PC-9 (cell line): Measurements from ENCODE around the gene SLC25A21. TPM values are rescaled to one million over a fixed set of nuclear protein-coding genes. Genes with fewer than 3 reads are reported as not detected.

Experiments
- BruUV-seq: library from RNA; stranded (reverse); fragments of 400-500 nt; replicated peaks from 2 replicates; lab custom pipeline; 2021; lab: Mats Ljungman, UMichigan
- CTCF ChIA-PET: fragments of 300-600 bp; sonication (Branson Sonifier 250); formaldehyde crosslinking; loops from one replicate; lab custom pipeline; 2022; ENCODE audit warnings: antibody characterized with exemption; lab: Charles Lee
- POLR2A ChIA-PET: fragments of 300-600 bp; sonication (Branson Sonifier 250); formaldehyde crosslinking; loops from one replicate; lab custom pipeline; 2022; ENCODE audit warnings: antibody characterized with exemption; ENCODE audit not compliant: unreplicated experiment; lab: Charles Lee
- DNase-seq, 2 experiments: peaks; one replicate each; pipeline versions ENCODE4 v3.0.0 to v3.0.0-alpha.2; 2015 to 2022; ENCODE audit warnings: mixed read lengths in 1 of 2
- H2AFZ ChIP-seq: fragments of 200-600 bp; sonication (generic); 2 replicates; pipeline ENCODE4 v1.8.1; 2017; ENCODE audit warnings: antibody characterized with exemption
- H3F3A ChIP-seq: fragments of 200-600 bp; sonication (generic); 2 replicates; pipeline ENCODE4 v1.8.1; 2017; ENCODE audit warnings: antibody characterized with exemption, mild to moderate bottlenecking, low read depth; ENCODE audit not compliant: insufficient read depth
- H3K27ac ChIP-seq: fragments of 200-600 bp; sonication (generic); 2 replicates; pipeline ENCODE4 v1.6.1; 2016; ENCODE audit warnings: mixed run types
- H3K27me3 ChIP-seq: fragments of 200-600 bp; sonication (generic); 2 replicates; pipeline ENCODE4 v1.6.1; 2016; ENCODE audit warnings: low read depth, mixed run types; ENCODE audit not compliant: insufficient read depth
- H3K36me3 ChIP-seq: fragments of 200-600 bp; sonication (generic); 2 replicates; pipeline ENCODE4 v1.6.1; 2016; ENCODE audit warnings: low read depth, mixed run types
- H3K4me1 ChIP-seq: fragments of 200-600 bp; sonication (generic); replicated peaks from 2 replicates; pipeline ENCODE4 v1.6.1; 2016; ENCODE audit warnings: mixed run types; ENCODE audit not compliant: insufficient read depth
- H3K4me2 ChIP-seq: fragments of 200-600 bp; sonication (generic); 2 replicates; pipeline ENCODE4 v1.6.1; 2017; ENCODE audit warnings: mixed run types
- H3K4me3 ChIP-seq: fragments of 200-600 bp; sonication (generic); 2 replicates; pipeline ENCODE4 v1.6.1; 2016; ENCODE audit warnings: mixed run types
- H3K79me2 ChIP-seq: fragments of 200-600 bp; sonication (generic); 2 replicates; pipeline ENCODE4 v1.6.1; 2017; ENCODE audit warnings: low read depth, mixed run types
- H3K9me2 ChIP-seq: fragments of 200-600 bp; sonication (generic); 2 replicates; pipeline ENCODE4 v1.8.1; 2017; ENCODE audit warnings: mild to moderate bottlenecking; ENCODE audit not compliant: insufficient read depth
- H3K9me3 ChIP-seq: fragments of 200-600 bp; sonication (generic); 2 replicates; pipeline ENCODE4 v1.8.1; 2016; ENCODE audit warnings: low read depth; ENCODE audit not compliant: insufficient read depth
- H4K20me1 ChIP-seq: fragments of 200-600 bp; sonication (generic); 2 replicates; pipeline ENCODE4 v1.8.1; 2017; ENCODE audit not compliant: insufficient read depth
- CTCF ChIP-seq: fragments of 200-600 bp; sonication (generic); conservative IDR thresholded peaks from 2 replicates; pipeline ENCODE4 v1.6.1; 2017; ENCODE audit warnings: mixed run types, antibody characterized with exemption, mild to moderate bottlenecking, moderate library complexity
- EZH2 ChIP-seq: fragments of 200-600 bp; sonication (generic); IDR thresholded peaks from 2 replicates; pipeline ENCODE4 v1.8.0; 2017; ENCODE audit warnings: antibody characterized with exemption, low read depth
- intact Hi-C: fragments of 100-400 bp; cut with micrococcal nuclease; formaldehyde crosslinking; loops from one replicate; pipeline ENCODE4 v1.10.0; 2022; ENCODE audit not compliant: unreplicated experiment
- total RNA-seq: library from RNA; stranded (reverse); gene quantifications from 2 replicates; pipeline ENCODE4 v1.2.3, GENCODE V29; 2021

The SLC25A21 gene
- total RNA-seq, 1 experiment from 2014 or later: 3.2 TPM

GRCh38 chr14:36683083-36683724 lies 489.2 kb downstream of the SLC25A21 start:
- H3K27me3 ChIP-seq: no peaks in the 10 kb centered on the region
- H3K36me3 ChIP-seq: no peaks in the 10 kb centered on the region
- H3K4me3 ChIP-seq: no peak overlapping the region
- no peaks in the 10 kb centered on the region for H3K79me2 ChIP-seq
- DNase-seq: no peak
- no peaks in the 10 kb centered on the region for H3F3A ChIP-seq
- no peaks in the 10 kb centered on the region for H3K4me1 ChIP-seq
- H3K9me2 ChIP-seq: no peaks in the 10 kb centered on the region
- H3K9me3 ChIP-seq: no peaks in the 10 kb centered on the region
- POLR2A ChIA-PET: interaction anchor here (0.5 kb wide), 1 partner anchor 547 kb away, joined by 8 read pairs; no protein-coding TSS in a partner anchor
- CTCF ChIA-PET: no interaction called here
- no TSS peak for BruUV-seq
- no peak overlapping the region for H3K4me2 ChIP-seq
- no peak for TF ChIP-seq EZH2
- no peak for TF ChIP-seq CTCF
- intact Hi-C loops: no loop called here
- no peak overlapping the region for H2AFZ ChIP-seq
- H3K27ac ChIP-seq: no peak overlapping the region
- no peaks in the 10 kb centered on the region for H4K20me1 ChIP-seq

GRCh38 chr14:36682338-36682737 lies 490.1 kb downstream of the SLC25A21 start:
- H3K27me3 ChIP-seq: no peaks in the 10 kb centered on the region
- DNase-seq: no peak
- H3K4me2 ChIP-seq: no peak overlapping the region
- H2AFZ ChIP-seq: no peak overlapping the region
- no peaks in the 10 kb centered on the region for H4K20me1 ChIP-seq
- no TSS peak for BruUV-seq
- H3K4me3 ChIP-seq: no peak overlapping the region
- TF ChIP-seq CTCF: no peak
- TF ChIP-seq EZH2: no peak
- ChIA-PET POLR2A (no interaction called here), CTCF (no interaction called here)
- no peaks in the 10 kb centered on the region for H3F3A ChIP-seq
- H3K9me2 ChIP-seq: no peaks in the 10 kb centered on the region
- intact Hi-C loops: no loop called here
- no peaks in the 10 kb centered on the region for H3K79me2 ChIP-seq
- H3K27ac ChIP-seq: no peak overlapping the region
- H3K4me1 ChIP-seq: no peaks in the 10 kb centered on the region
- H3K9me3 ChIP-seq: no peaks in the 10 kb centered on the region
- no peaks in the 10 kb centered on the region for H3K36me3 ChIP-seq

- TF ChIP-seq CTCF (no peak), EZH2 (no peak)
- Histone ChIP-seq H3K4me3 (no peak overlapping the region), H2AFZ (no peak overlapping the region), H3F3A (no peaks in the 10 kb centered on the region), H3K27ac (no peak overlapping the region), H4K20me1 (no peaks in the 10 kb centered on the region), H3K27me3 (no peaks in the 10 kb centered on the region), H3K9me2 (no peaks in the 10 kb centered on the region), H3K36me3 (no peaks in the 10 kb centered on the region), H3K4me2 (no peak overlapping the region), H3K4me1 (no peaks in the 10 kb centered on the region), H3K9me3 (no peaks in the 10 kb centered on the region), H3K79me2 (no peaks in the 10 kb centered on the region)
- BruUV-seq: no TSS peak
- CTCF ChIA-PET: no interaction called here
- DNase-seq: no peak
- POLR2A ChIA-PET: no interaction called here
- intact Hi-C loops: no loop called here
These were observed 496.2 kb downstream of the SLC25A21 start for GRCh38 chr14:36676236-36676635.
